ENCODE measurements around the gene PTPDC1. TPM values are rescaled to one million over a fixed set of nuclear protein-coding genes. Genes with fewer than 3 reads are reported as not detected.
"Not testable (repeated sequence)": the region's sequence is repeated elsewhere in the genome, so short reads cannot be mapped to it uniquely, and the experiment has no call there.

Gene PTPDC1
- total RNA-seq, 1 donor from 2014 or later, result 3.0 TPM

DNA sequence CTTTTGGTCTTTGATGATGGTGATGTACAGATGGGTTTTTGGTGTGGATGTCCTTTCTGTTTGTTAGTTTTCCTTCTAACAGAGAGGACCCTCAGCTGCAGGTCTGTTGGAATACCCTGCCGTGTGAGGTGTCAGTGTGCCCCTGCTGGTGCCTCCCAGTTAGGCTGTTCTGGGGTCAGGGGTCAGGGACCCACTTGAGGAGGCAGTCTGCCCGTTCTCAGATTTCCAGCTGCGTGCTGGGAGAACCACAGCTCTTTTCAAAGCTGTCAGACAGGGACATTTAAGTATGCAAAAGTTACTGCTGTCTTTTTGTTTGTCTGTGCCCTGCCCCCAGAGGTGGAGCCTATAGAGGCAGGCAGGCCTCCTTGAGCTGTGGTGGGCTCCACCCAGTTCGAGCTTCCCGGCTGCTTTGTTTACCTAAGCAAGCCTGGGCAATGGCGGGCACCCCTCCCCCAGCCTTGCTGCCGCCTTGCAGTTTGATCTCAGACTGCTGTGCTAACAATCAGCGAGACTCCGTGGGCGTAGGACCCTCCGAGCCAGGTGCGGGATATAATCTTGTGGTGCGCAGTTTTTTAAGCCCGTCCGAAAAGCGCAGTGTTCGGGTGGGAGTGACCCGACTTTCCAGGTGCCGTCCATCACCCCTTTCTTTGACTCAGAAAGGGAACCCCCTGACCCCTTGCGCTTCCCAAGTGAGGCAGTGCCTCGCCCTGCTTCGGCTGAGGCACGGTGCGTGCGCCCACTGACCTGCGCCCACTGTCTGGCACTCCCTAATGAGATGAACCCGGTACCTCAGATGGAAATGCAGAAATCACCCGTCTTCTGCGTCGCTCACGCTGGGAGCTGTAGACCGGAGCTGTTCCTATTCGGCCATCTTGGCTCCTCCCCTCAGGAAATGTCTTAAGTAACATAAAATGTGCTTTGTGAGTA is 10.2 kb downstream of the PTPDC1 start:
- not testable (repeated sequence) for DNase-seq (ENCODE audit: low read depth in 2 of 2)

- peak in 1 of 2 donors; percentile 29 for DNase-seq (ENCODE audit: low read depth in 2 of 2)
Observed at GRCh38 chr9:94096819-94097577, 12.7 kb downstream of the PTPDC1 start.

GRCh38 chr9:94097788-94098414 is 13.6 kb downstream of the PTPDC1 start:
- peak in 1 of 2 donors; percentile 89 for DNase-seq (ENCODE audit: low read depth in 2 of 2)

DNA sequence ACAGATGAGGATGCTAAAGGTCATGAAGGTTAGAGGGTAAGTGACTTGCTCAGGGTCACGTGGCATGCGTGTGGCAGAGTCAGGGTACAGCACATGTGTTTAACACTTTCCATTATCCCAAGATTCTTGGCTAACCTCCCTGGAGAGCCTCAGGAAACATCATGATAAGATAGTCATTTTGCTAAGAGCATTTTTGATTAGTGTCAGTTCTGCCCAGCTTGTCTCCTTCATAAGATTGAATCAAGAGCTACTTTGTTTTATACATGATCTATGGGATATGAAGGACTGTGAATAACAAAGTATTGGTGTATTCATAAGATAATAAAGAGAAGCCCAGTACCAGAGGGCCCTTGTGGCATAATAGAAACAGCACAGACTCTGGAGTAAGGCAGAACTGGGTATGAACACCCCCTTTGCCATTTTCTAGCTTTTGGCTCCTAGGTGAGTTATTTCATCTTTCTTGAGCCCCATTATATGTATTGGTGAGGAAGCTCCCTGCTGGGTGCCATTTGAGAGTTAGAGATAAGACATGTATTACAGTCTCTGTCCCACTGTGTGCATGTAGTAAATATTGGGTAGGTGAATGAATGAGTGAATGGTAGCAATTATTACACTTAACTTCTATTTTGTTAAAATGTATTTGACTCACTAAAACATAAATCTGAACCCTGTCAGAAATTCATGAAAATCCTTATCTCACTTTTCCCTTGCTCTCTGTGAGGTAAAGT is 16.1 kb downstream of the PTPDC1 start:
- DNase-seq (ENCODE audit: low read depth in 2 of 2), result no peak

DNA sequence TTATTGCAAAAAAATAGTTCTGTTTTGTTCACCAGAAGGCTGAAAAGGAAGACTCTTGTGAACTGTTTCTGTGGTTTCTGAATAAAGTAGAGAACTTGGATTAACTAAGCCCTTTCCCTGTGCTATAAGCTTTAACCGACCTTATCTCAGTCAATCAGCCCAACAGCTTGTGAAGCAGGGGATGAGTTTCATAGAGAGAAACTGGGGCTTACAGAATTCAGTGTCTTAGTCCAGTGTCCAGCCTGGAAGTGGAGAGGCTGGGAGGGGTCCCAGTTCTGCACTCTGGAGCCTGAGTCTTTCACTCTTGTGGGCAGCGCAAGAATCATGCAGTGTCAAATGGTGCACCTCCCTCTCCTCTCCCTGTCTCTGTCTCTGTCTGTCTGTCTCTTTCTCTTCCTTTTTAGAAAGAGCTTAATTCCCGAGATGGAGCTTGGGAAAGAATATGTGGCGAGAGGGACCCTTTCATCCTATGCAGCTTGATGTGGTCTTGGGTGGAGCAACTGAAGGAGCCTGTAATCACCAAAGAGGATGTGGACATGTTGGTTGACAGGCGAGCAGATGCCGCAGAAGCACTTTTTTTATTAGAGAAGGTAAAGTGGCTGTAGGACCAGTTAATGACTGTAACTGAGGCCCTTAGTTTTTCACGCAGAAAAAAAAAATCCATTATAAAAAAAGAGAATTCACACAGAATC is 17.0 kb downstream of the PTPDC1 start:
- DNase-seq (ENCODE audit: low read depth in 2 of 2), result no peak

- DNase-seq (ENCODE audit: low read depth in 2 of 2), result peak in 1 of 2 donors; percentile 29
Observed at GRCh38 chr9:94108584-94108983, 24.3 kb downstream of the PTPDC1 start.

GRCh38 chr9:94110821-94111252 is 26.6 kb downstream of the PTPDC1 start:
- peak in 1 of 2 donors; percentile 20 for DNase-seq (ENCODE audit: low read depth in 2 of 2)

- no peak for DNase-seq (ENCODE audit: low read depth in 2 of 2)
Observed at GRCh38 chr9:94111446-94111845, 27.2 kb downstream of the PTPDC1 start.

- no peak for DNase-seq (ENCODE audit: low read depth in 2 of 2)
Observed at GRCh38 chr9:94112716-94113465, 28.6 kb downstream of the PTPDC1 start.

DNA sequence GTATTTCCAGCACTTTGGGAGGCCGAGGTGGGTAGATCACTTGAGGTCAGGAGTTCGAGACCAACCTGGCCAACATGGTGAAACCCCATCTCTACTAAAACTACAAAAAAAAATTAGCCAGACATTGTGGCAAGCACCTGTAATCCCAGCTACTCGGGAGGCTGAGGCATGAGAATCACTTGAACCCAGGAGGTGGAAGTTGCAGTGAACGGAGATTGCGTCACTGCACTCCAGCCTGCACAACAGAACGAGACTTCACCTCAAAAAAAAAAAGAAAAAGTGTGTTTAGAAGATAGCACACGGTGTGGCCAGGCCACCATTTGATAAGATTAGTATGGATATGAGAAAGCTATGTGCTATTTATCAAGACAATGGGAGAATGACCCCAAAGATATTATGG is 35.8 kb downstream of the PTPDC1 start:
- not testable (repeated sequence) for DNase-seq (ENCODE audit: low read depth in 2 of 2)

GRCh38 chr9:94120854-94121376 is 36.7 kb downstream of the PTPDC1 start:
- DNase-seq (ENCODE audit: low read depth in 2 of 2), result no peak

GRCh38 chr9:94126844-94127243 is 42.6 kb downstream of the PTPDC1 start:
- no peak for DNase-seq (ENCODE audit: low read depth in 2 of 2)

DNA sequence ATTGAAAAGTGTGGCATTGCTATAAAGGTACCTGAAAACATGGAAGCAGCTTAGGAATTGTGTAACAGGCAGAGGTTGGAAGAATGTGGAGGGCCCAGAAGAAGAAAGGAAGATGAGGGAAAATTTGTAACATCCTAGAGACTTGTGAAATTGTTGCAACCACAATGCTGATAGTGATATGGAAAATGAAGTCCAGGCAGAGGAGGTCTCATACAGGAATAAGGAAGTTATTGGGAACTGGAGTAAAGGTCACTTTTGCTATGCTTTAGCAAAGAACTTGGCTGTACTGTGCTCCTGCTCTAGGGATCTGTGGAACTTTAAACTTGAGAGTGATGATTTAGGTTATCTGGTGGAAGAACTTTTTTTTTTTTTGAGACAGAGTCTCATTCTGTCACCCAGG is 43.5 kb downstream of the PTPDC1 start:
- DNase-seq (ENCODE audit: low read depth in 2 of 2), result no peak

DNA sequence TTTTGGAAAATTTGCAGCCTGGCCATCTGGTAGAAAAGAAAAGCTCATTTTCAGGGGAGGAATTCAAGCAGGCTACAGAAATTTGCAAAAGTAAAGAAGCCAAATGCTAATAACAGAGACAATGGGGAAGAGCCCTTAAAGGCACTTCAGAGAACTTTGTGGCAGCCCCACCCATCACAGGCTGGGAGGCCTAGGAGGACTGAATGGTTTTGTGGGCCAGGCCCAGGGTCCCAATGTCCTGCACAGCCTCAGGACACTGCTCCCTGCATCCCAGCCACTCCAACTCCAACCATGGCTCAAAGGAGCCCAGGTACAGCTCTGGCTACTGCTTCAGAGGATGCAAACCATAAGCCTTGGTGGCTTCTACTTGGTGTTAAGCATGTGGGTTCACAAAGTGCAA is 44.3 kb downstream of the PTPDC1 start:
- DNase-seq (ENCODE audit: low read depth in 2 of 2), result no peak

DNA sequence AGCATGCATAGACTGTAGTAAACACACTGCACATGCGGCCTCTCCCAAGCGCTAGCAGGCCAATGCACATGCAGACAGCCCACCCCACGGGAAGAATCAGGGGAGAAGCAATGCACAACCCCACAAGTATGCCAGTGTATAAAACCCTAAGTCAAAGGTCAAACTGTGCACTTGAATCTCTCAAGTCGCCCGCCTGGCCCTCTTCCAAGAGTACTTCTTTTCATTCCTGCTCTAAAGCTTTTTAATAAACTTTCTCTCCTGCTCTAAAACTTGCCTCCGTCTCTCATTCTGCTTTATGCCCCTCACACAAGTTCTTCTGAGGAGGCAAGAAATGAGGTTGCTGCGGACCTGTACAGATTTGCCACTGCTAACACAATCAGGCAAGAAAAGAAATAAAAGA is 50.4 kb downstream of the PTPDC1 start:
- DNase-seq (ENCODE audit: low read depth in 2 of 2), result no peak

DNA sequence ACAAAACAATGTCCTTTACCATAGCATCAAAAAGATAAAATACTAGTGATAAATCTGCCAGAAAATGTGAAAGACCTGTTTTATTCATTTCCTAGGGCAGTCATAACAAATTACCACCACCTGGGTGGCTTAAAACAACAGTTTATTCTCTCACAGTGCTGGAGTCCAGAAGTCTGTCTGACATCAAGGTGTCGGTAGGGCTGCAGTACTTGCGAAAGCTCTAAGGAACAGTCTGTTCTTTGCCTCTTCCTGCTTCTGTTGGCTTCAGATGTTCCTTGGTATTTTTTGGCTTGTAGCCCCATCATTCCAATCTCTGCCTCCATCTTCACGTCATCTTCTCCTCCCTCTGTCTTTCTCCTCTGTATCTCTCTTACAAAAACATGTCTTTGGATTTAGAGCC is 51.0 kb downstream of the PTPDC1 start:
- DNase-seq (ENCODE audit: low read depth in 2 of 2), result peak in 1 of 2 donors; percentile 65

GRCh38 chr9:94139672-94140417 is 55.6 kb downstream of the PTPDC1 start:
- peak; percentile 15 to 96 for DNase-seq (ENCODE audit: low read depth in 2 of 2)

DNA sequence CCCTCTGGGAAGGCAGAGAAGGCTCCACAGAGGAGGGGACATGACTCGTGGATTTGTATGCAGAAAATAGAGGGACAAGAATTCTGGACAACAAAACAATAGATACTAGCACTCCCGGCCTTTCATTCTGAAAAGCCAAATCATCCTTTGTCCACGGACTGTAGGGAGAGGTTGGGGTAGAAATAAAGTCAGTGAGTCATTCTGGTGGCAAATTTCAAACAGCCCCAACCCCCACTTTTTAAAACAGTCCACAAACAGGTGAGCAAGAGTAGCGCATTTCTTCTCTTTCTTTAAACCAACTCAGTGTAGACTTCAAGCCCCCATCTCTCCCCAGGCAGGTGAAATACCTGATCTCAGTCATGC is 56.1 kb downstream of the PTPDC1 start:
- no peak for DNase-seq (ENCODE audit: low read depth in 2 of 2)
